Suppressor macrophage treated with lipopolysaccharide for 4 hours (primary cell): ENCODE measurements around the gene TCF21.
"Not testable (repeated sequence)": the region's sequence is repeated elsewhere in the genome, so short reads cannot be mapped to it uniquely, and the experiment has no call there.

ENCODE experiments used
- DNase-seq: peaks from one replicate; pipeline ENCODE4 v3.0.0-alpha.2; 2020

TCF21 gene

DNA sequence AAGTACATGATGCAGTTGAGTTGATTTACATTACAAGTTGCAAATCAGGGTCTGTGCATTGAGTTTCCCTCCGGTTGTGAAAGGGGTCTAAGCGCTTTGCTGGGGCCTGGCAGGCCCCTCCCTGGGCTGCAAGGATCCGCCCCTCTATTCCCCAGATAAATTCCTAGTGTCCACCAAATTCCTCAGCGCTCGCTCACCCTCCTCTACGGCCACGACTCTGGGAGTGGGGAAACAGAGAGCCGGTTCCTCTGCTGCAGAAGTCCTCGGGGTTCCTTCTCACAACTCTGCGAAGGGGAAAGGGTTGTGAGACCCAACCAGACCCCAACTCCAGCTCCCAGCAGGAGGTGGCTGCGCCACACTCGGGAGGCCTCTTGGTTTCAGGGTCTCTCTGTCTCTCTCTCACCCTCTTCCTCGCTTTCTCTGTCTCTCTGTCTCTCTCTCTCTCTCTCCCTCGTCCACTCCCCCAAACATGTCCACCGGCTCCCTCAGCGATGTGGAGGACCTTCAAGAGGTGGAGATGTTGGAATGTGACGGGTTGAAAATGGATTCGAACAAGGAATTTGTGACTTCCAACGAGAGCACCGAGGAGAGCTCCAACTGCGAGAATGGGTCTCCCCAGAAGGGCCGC lies at the start of gene TCF21:
Gene TCF21, plus strand, starts transcription at position 185 of the 628 bp plus-strand sequence. Its CDS starts 285 bp downstream, at position 470.
- DNase-seq, result no peak

DNA sequence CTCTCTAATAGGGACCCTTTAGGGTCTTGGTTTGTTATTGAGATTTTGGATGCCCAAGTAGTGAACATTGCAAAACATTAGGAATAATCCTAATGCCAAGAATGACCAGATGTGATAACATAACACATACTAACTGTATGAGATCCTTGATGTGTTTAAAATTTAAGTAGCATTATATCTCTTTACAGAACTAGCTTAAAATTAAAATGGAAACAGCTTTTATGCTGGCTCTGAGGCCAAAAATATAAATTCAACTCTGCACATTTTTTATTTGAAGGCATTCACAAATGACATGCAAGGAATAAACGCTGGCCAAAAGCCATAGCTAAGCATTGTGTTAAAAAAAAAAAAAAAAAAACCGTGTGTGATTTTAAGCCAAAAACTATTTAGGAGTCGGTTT lies 47.7 kb upstream of the TCF21 start:
- DNase-seq, result no peak

DNA sequence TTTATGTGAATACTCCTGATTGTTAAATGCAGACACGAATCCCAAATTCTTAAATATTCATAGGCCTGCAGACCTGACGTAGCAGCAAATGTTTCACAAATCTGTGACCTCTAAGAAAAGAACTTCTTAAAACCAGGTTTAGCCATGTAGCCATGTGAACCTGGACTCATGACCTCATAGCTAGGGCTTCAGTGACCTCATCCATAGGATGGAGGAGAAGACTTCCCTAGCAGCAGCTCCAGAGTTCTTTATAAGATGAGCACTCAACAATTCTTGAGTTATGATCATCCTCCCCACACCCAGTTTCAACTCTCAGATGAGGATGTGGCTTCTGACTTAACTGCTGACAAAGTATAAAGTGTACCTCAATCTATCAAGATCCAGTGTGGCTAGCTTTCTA lies 45.8 kb upstream of the TCF21 start:
- DNase-seq, result no peak

DNA sequence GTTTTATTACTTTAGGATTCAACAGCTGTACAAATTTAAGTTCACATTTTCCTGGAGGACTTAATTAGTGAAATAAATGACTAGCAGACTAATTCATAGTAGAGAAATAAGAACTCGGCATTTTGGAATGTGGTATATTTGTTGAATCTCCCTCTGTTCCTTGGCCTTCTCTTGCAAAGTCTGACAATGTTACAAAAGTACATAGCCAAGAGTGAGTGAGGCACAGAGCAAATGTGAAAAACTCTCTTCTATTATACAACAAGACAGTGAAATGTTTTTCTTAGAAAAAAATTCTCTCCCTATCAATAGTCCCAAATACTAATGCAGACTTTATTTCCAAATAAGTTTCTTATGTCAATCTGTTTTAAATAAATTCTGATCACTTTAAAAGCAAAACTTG lies 44.2 kb upstream of the TCF21 start:
- no peak for DNase-seq

DNA sequence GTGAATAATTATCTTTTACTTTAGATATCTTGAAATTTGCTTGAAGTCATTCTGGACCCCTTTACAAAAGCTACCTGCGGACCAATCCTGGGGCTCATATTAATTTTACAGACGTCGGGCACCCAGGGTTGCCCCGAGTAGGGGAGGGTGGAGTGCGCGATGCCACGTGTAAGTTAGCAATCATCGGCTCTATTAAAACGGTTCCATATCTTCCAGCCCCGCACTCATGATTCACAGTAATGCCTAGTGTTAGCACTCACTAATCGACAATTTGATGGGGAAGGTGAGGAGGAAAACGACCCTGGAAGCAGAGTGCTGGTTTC lies 34.9 kb upstream of the TCF21 start:
- no peak for DNase-seq

DNA sequence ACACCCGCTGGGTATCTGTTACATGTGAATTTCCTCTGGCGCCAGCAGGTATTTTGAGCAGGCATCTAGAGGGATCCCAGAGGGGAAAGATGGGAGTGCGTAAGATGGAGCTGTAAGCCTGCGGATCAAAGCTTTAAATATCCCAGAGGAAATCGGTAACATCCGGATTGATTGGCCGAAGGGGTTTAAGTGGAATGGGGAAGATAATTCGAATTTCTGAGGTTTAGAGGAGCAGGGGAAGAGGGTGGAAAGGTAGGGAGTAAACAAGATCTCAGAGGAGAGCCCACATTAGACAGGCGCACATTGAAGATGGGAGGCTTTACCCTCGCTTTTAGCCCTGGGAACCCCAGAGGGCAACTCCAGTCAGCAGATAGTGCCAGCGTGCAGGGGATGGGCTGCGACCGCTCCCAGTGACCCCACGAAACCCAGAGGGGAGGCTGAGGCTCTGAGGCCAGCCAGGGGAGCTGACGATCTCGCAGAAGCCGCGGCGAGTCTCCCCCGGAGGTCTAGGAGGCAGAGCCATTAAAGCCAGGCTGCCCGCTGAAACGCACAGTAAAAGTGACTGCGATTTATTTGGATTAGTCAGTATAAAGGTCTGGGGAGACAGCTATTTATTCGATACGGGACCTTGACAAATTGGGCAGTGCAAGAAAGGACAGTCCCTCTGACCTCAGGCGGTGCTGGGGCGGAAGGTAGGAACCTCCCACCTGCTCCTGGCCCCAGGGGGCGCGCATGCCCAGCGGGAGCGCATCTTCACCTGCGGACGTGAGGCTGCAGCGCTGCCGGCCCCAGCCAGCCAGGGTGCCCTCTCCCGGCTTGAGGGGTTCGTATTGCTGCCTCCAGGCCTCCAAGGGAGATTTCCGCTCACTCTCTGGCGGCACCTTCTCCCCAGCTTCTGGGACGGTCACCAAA lies 34.3 kb upstream of the TCF21 start:
- DNase-seq, result no peak

DNA sequence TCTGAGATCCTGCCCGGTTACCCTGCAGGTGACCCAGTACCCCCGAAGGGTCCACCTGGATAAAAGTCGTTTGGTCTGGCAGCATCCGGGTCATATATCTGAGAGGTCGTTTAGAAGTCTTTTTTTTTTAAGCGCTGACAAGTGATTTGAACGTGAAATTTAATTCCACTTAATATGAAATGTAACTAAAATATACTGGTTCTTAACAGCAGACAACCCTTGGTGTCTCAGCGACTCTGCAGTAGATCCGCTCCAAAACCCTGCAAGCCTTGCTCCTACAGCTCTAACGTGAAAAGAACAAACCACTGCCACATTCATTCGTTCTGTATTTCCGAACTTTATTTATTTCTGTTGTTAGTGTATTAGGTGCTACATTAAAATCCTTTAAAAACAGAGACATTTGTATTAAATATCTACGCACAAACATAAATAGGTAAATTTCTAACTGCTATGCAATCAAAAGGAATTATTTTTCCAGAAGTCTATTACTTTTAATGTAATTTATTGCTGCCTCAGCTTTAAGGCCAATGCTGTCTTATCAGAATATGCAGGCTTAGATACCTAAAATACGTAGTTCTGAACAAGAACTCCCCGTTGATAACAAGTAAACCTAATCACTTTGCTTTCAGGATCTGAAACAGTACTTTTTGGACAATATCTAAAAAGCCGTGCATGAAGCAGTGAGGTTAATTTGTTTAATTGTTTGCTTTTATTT lies 33.5 kb upstream of the TCF21 start:
- DNase-seq, result no peak

DNA sequence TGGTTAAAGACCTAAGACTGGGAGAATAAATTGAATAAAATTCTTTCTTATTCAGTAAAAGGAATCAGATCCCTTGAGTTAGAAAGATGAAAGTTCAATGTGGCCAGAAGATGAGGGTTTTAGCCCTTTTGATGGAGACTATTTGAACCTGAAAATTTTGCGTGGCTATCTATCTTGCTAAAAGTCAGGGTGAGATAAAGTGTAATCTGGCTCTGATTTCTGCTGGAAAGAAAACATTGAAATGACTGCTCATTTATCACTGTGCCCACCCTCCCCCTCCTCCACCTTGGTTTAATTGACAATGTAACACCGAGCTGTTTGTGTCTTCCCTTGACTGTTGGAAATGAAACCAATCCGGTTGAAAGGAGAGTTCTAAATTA lies 32.9 kb upstream of the TCF21 start:
- DNase-seq, result no peak

DNA sequence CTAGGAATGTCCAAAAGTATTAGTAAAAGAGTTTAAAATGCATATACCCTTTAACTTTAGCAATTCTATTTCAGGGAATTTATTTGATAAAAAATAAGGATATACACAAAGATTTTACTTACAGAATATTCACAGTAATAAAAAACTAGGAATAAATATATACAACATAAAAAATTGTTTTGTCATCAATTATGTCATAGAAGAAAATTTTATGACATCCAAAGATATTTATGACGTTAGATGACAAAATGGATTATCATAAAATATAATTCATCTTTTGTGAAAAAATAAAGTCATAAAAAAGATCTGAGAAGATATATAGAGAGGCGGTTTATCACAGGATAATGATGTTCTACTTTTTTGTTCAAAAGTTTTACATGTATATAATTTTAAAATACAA lies 32.0 kb upstream of the TCF21 start:
- no peak for DNase-seq

DNA sequence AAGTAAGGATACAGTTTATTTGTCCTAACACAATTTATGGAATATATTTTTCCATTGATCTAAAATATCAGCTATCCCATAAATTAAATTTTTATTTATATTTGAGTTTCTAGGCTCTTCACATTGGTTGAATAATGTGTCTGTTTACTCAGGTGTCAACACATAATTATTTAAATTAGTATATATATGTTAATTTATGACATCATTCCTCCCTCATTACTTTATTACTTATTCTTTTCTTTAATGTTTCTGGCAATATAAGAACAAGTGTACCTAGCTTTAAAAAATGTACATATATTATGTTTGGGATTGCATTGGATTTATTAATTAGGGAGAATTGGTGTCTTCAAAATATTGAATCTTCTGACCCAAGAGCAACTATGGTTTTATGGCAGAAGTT lies 31.2 kb upstream of the TCF21 start:
- no peak for DNase-seq

DNA sequence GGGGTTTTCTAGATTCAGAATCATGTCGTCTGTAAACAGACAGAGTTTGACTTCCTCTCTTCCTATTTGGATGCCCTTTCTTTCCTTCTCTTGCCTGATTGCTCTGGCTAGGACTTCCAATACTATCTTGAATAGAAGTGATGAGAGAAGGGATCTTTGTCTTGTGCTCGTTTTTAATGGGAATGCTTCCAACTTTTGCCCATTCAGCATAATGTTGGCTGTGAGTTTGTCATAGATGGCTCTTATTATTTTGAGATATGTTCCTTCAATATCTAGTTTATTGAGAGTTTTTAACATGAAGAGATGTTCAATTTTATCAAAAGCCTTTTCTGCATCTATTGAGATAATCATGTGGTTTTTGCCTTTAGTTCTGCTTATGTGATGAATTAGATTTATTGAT lies 27.6 kb upstream of the TCF21 start:
- not testable (repeated sequence) for DNase-seq

DNA sequence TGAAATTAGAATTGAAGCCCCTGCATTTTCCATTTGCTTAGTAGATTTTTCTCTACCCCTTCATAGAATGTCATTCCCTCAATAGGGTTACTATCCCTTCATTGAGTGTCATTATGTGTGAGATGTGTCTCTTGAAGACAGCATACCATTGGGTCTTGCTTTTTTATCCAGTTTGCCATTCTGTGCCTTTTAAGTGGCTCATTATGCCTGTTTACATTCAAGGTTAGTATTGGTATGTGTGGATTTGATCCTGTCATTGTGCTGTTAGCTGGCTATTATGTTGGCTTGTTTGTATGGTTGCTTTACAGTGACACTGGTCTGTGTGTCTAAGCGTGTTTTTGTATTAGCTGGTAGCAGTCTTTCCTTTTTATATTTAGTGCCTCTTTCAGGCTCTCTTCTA lies 25.7 kb upstream of the TCF21 start:
- DNase-seq, result no peak

DNA sequence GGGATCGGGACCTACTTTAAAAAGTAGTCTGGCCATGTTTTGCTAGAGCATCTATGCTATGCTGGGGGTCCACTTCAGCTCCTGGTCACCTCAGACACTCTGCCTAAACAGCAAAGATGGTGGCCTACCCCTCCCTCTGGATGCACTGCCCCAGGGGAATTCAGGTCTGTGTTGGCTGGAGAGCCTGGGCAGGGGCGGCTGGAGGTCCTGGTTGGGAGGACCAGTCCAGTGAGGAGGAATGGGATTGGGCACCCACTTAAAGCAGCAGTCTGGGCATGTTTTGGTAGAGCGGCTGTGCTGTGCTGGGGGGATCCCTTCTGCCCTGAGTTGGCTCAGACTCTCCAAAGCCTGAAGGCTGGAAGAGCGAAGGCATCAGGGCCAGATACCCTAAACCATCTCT lies 23.2 kb upstream of the TCF21 start:
- DNase-seq, result no peak

DNA sequence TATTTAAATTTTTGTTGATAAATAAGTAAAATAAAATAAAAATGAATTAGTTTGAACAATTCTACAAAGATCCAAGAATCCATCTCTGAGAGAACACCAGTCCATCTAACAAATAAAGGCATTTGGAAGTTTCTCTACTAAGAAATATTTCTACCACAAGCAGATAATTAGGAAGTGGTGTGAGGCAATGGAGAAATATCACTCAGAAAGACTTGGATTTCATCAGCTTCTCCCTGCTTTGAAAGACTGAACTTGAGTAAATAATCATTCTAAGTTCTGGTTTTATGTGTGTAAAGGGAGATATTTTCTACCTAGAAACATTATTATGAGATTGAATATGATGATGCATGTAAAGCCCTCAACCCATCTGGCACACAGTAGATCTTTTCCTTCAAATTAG lies 17.8 kb upstream of the TCF21 start:
- no peak for DNase-seq

DNA sequence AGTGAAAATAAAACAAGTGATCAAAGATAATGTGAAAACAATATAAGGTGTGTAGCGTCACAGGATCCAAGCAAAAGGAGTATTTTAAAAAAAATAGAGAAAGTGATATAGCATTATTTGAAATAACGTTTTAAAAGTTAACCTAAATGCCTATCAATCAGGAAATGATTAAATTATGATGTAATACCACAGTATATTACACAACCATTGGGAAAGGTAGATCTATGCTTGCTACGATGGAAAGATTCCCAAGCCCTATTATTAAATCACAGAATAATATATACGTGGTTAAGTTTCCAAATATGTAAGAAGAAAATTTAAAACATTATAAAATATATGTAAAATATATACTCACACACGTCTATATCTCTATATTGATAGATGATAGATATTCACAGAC lies 15.4 kb upstream of the TCF21 start:
- DNase-seq, result no peak

DNA sequence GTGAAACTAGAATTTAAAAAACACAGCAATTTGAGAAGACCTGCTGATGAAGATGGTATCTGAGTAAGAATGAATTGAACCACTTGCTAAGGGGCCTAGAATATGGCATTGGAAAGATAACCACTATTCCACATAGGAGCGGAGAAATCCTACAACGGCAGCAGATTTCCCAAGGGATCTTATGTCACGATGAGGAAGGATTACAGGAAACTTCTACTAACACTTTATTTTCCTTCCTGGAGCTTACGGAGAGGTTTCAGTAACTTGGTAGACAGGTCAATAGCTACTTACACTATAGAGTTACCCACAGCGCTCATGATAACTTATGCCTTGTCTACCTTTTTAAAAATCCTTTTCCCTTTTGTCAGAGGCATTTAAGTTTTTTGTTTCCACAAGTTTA lies 11.8 kb upstream of the TCF21 start:
- no peak for DNase-seq

DNA sequence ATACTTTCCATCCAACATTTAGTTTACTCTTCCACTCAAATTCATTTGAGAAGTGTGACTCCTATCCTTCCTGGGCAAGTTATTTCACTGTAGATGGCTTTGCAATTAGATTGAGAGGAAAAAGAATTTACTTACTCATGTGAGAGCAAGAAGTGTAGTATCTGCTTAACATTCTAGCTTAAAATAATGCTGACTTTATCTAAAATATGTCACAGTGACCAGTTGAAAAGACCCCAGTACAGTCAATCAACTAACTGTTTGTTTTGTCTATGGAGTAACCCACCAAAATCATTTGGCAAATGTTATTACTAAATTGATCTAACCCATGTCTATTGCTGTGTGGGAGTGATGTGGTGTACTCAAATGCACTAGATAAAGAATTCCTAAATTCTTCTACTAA lies 8.9 kb upstream of the TCF21 start:
- no peak for DNase-seq

DNA sequence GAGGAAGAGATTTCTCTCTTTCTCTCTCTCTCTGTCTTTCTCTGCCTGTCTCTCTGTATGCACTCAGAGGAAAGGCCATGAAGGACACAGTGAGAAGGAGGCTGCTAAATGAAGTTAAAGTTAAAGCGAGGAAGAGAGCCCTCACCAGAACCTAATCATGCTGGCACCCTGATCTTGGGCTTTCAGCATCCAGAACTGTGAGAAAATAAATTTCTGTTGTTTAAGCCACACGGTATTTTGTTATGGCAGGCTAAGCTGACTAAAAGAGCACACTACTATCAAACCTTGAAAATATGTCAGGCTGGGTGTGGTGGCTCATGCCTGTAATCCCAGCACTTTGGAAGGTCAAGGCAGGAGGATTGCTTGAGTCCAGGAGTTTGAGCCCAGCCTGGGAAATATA lies 8.0 kb upstream of the TCF21 start:
- no peak for DNase-seq

DNA sequence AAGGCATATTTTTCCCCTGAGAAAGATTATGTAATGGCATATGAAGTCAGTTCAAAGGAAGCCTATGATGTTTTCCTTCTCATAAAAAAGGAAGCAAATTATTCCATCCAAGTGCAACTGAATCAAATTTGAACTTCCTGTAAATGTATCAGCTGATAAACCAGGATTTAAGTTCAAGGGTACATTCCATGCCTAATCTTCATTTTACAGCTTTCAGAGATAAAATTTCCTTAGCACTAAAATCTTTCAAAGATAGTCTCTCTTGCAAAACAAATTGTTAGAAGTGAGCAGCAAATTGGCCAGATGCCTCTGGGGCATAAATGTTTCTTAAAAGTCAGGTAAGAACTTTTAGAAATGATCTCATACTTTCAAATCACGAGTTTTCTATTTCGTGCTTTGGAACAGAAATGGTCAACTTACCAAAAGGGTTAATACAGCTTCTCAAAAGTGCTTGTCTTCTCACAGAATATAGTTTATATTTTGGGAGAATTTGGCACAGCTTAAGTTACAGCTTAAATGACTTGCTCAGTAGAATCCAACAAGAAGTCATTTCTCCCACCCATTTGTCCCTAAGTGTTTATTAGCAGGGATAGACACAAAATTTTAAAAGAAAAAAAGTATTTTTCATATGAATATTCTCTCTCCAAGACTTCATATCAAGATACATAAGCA lies 2.7 kb upstream of the TCF21 start:
- no peak for DNase-seq

DNA sequence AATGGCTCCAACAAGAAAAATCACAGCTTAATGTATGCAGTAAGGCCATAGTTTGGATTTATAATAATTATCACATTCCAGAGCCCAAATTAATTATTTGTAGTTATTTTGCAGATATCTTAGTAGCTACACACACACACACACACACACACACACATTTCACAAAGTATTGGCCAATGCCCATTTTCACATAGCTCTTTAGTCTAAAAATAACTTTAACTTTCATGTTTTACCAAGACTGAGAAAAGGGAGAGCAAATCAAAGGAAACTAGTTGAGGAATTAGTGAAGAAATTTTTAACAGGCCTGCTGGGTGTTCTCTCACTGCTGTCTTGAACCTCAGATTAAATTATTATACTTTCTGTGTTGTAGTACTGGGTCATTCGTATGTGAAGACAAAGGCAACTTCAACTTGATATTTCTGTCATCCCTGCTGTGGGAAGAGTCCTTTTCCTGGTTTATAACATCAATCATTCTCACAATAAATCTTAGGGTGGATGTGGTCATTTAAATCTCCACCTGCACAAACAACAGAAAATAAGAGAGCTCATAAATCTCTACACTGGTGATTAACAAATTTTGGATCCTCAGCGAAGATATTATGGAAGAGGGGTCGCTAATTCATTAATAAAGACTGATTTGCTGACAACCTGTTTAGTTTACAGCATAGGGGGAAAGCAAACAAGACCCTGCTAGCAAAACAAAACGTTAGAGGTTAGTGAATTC lies 1.6 kb upstream of the TCF21 start:
- no peak for DNase-seq

DNA sequence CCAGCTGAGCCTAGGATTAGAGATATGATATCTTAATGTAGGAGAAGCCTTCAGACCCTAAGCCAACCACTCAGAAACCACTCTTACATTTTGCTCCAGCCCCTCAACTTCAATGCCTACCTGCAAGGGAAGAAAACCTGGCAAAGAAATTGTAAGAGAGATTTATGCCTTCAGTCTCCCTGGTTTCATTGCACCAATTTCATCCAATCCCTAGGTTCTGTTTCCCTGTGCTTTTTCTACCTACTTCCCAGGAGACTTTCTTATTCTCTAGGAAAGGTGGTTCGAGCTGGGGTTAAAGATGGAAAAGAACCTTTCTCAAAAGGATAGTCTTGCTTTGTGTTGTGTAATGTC lies 1.1 kb upstream of the TCF21 start:
- no peak for DNase-seq

DNA sequence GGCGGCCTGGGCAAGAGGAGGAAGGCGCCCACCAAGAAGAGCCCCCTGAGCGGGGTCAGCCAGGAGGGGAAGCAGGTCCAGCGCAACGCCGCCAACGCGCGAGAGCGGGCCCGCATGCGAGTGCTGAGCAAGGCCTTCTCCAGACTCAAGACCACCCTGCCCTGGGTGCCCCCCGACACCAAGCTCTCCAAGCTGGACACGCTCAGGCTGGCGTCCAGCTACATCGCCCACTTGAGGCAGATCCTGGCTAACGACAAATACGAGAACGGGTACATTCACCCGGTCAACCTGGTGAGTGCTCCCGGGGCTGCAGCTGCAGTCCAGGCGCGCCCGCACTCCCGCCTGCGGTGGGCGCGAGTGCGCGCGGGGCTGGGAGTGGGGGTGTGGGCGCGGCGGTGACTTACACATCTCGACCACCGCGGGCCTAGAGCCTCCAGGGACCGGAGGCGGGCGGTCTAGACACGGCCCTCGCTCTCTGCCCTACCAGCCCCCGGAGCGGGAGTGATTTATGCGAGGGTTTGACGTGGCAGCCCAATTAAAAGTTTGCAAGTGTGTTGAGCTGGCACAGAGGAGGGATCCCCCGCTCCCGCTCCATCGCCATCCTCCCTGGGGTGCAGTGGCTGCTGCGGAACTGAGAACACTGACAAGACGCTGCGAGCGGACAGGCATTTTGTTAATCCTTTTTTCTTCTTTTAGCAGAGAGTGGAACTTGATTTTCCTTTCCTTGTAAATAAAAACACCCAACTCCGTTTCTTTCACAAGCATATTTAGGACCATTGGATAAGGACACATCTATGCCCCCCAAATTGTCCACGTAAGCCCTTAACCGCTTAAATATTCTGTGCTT lies 867 bp downstream of the TCF21 start:
- no peak for DNase-seq
